Astrocyte (in vitro differentiated cells and primary cell): Measurements from ENCODE around the gene FAT4. TPM values are rescaled to one million over a fixed set of nuclear protein-coding genes. Genes with fewer than 3 reads are reported as not detected.

Source experiments
- DNase-seq: peaks from one replicate; pipeline ENCODE4 v3.0.0-alpha.2; 2010; ENCODE audit warnings: low read depth
- FAIRE-seq: peaks from 2 replicates; lab custom pipeline; 2011; peaks lifted over from hg19 to GRCh38; lab: Jason Lieb, UNC
- H2AFZ ChIP-seq: 2 replicates; pipeline ENCODE4 v1.6.0; 2012; ENCODE audit warnings: low read depth, low read length, inconsistent platforms
- H3K27ac ChIP-seq: 2 replicates; pipeline ENCODE4 v1.5.1; 2011; ENCODE audit warnings: low read depth, low read length, inconsistent platforms
- H3K27me3 ChIP-seq: 2 replicates; pipeline ENCODE4 v1.6.0; 2011; ENCODE audit warnings: low read length, inconsistent platforms; ENCODE audit not compliant: insufficient read depth
- H3K36me3 ChIP-seq: 2 replicates; pipeline ENCODE4 v1.5.1; 2011; ENCODE audit warnings: low read length, inconsistent platforms; ENCODE audit not compliant: insufficient read depth
- H3K4me1 ChIP-seq: 2 replicates; pipeline ENCODE4 v1.5.1; 2011; ENCODE audit warnings: low read length, inconsistent platforms; ENCODE audit not compliant: insufficient read depth
- H3K4me2 ChIP-seq: 2 replicates; pipeline ENCODE4 v1.6.0; 2012; ENCODE audit warnings: low read length, inconsistent platforms
- H3K4me3 ChIP-seq: 2 replicates; pipeline ENCODE4 v1.5.1; 2011; ENCODE audit warnings: low read depth, mild to moderate bottlenecking, low read length, inconsistent platforms; ENCODE audit not compliant: insufficient read depth
- H3K79me2 ChIP-seq: 2 replicates; pipeline ENCODE4 v1.6.0; 2012; ENCODE audit warnings: mild to moderate bottlenecking, low read length, inconsistent platforms; ENCODE audit not compliant: insufficient read depth
- H3K9ac ChIP-seq: 2 replicates; pipeline ENCODE4 v1.6.0; 2012; ENCODE audit warnings: mild to moderate bottlenecking, low read length, inconsistent platforms
- H3K9me3 ChIP-seq: 2 replicates; pipeline ENCODE4 v1.5.1; 2012; ENCODE audit warnings: low read depth, mild to moderate bottlenecking, low read length, inconsistent platforms; ENCODE audit not compliant: insufficient read depth
- H4K20me1 ChIP-seq: 2 replicates; pipeline ENCODE4 v1.6.0; 2012; ENCODE audit warnings: low read length, inconsistent platforms; ENCODE audit not compliant: insufficient read depth
- H3K27ac Mint-ChIP-seq: one replicate; pipeline ENCODE4 v1.8.0; 2021; ENCODE audit warnings: mild to moderate bottlenecking, mixed read lengths; ENCODE audit not compliant: unreplicated experiment
- H3K27me3 Mint-ChIP-seq: one replicate; pipeline ENCODE4 v1.8.0; 2021; ENCODE audit warnings: low read depth, mixed read lengths; ENCODE audit not compliant: unreplicated experiment
- H3K36me3 Mint-ChIP-seq: one replicate; pipeline ENCODE4 v1.8.0; 2021; ENCODE audit warnings: low read depth, mixed read lengths; ENCODE audit not compliant: unreplicated experiment
- H3K4me1 Mint-ChIP-seq: one replicate; pipeline ENCODE4 v1.8.0; 2021; ENCODE audit warnings: low read depth, mixed read lengths; ENCODE audit not compliant: unreplicated experiment
- H3K4me3 Mint-ChIP-seq: one replicate; pipeline ENCODE4 v1.8.0; 2021; ENCODE audit warnings: mild to moderate bottlenecking, moderate library complexity, mixed read lengths; ENCODE audit not compliant: unreplicated experiment
- H3K9me3 Mint-ChIP-seq: one replicate; pipeline ENCODE4 v1.8.0; 2021; ENCODE audit warnings: mild to moderate bottlenecking, mixed read lengths; ENCODE audit not compliant: unreplicated experiment
- CTCF ChIP-seq: IDR thresholded peaks from 2 replicates; pipeline ENCODE4 v1.5.1; 2011; ENCODE audit warnings: low read depth, mild to moderate bottlenecking, inconsistent platforms, low read length, moderate library complexity; ENCODE audit not compliant: insufficient read depth
- EZH2 ChIP-seq: IDR thresholded peaks from 2 replicates; pipeline ENCODE4 v1.6.1; 2012; ENCODE audit warnings: mild to moderate bottlenecking, low read length, inconsistent platforms; ENCODE audit not compliant: insufficient read depth
- total RNA-seq: library from RNA; stranded (reverse); gene quantifications from 2 replicates; pipeline ENCODE4 v1.2.1, GENCODE V29; 2021

FAT4 gene
- total RNA-seq, 1 donor from 2014 or later, result 7.4 TPM

- no peak overlapping the region for H3K4me2 ChIP-seq
- no peaks in the 10 kb centered on the region for H3K27me3 ChIP-seq
- Mint-ChIP-seq H3K27ac (no peak overlapping the region), H3K4me3 (no peak overlapping the region), H3K36me3 (no peaks in the 10 kb centered on the region), H3K27me3 (no peaks in the 10 kb centered on the region), H3K4me1 (no peaks in the 10 kb centered on the region), H3K9me3 (no peaks in the 10 kb centered on the region)
- H3K79me2 ChIP-seq, result no peaks in the 10 kb centered on the region
- no peaks in the 10 kb centered on the region for H3K36me3 ChIP-seq
- H3K27ac ChIP-seq, result no peak overlapping the region
- no peaks in the 10 kb centered on the region for H3K9me3 ChIP-seq
- no peak for FAIRE-seq
- H3K9ac ChIP-seq, result no peak overlapping the region
- H4K20me1 ChIP-seq, result no peaks in the 10 kb centered on the region
- H3K4me3 ChIP-seq, result no peak overlapping the region
- H3K4me1 ChIP-seq, result peaks cover 4% of the 10 kb centered on the region
- DNase-seq, result peak; percentile 49
- TF ChIP-seq CTCF (no peak), EZH2 (no peak)
- H2AFZ ChIP-seq, result no peak overlapping the region
Measured at GRCh38 chr4:125266901-125267604, 47.7 kb upstream of the FAT4 start.

GRCh38 chr4:125267630-125268029 lies 47.1 kb upstream of the FAT4 start:
- Mint-ChIP-seq H3K27me3 (no peaks in the 10 kb centered on the region), H3K4me3 (no peak overlapping the region), H3K9me3 (no peaks in the 10 kb centered on the region), H3K4me1 (no peaks in the 10 kb centered on the region), H3K27ac (no peak overlapping the region), H3K36me3 (no peaks in the 10 kb centered on the region)
- H3K27me3 ChIP-seq, result no peaks in the 10 kb centered on the region
- H3K9ac ChIP-seq, result no peak overlapping the region
- H3K4me1 ChIP-seq, result peaks cover 4% of the 10 kb centered on the region
- no peak overlapping the region for H3K4me2 ChIP-seq
- H3K4me3 ChIP-seq, result no peak overlapping the region
- TF ChIP-seq CTCF, result no peak
- no peak for TF ChIP-seq EZH2
- DNase-seq, result no peak
- no peaks in the 10 kb centered on the region for H3K9me3 ChIP-seq
- H3K27ac ChIP-seq, result no peak overlapping the region
- H3K36me3 ChIP-seq, result no peaks in the 10 kb centered on the region
- no peaks in the 10 kb centered on the region for H4K20me1 ChIP-seq
- no peaks in the 10 kb centered on the region for H3K79me2 ChIP-seq
- H2AFZ ChIP-seq, result no peak overlapping the region
- FAIRE-seq, result no peak

- peaks cover 4% of the 10 kb centered on the region for H3K4me1 ChIP-seq
- Mint-ChIP-seq H3K36me3 (no peaks in the 10 kb centered on the region), H3K27ac (no peak overlapping the region), H3K4me1 (no peaks in the 10 kb centered on the region), H3K9me3 (no peaks in the 10 kb centered on the region), H3K27me3 (no peaks in the 10 kb centered on the region), H3K4me3 (no peak overlapping the region)
- no peaks in the 10 kb centered on the region for H3K9me3 ChIP-seq
- no peaks in the 10 kb centered on the region for H3K79me2 ChIP-seq
- H3K4me3 ChIP-seq, result no peak overlapping the region
- no peak overlapping the region for H3K9ac ChIP-seq
- DNase-seq (no peak), FAIRE-seq (no peak)
- TF ChIP-seq EZH2 (no peak), CTCF (no peak)
- no peak overlapping the region for H2AFZ ChIP-seq
- H3K27me3 ChIP-seq, result no peaks in the 10 kb centered on the region
- H3K36me3 ChIP-seq, result no peaks in the 10 kb centered on the region
- no peaks in the 10 kb centered on the region for H4K20me1 ChIP-seq
- H3K4me2 ChIP-seq, result no peak overlapping the region
- H3K27ac ChIP-seq, result no peak overlapping the region
Measured at GRCh38 chr4:125268068-125268755, 46.5 kb upstream of the FAT4 start.
